GM12891 (cell line): ENCODE measurements around the gene BBS2.

ENCODE experiments used
- POLR2A ChIP-seq: IDR thresholded peaks from 2 replicates; pipeline ENCODE4 v1.6.1; 2011; ENCODE audit warnings: low read depth, low read length, control low read depth
- POLR2AphosphoS5 ChIP-seq: IDR thresholded peaks from 2 replicates; pipeline ENCODE4 v1.6.1; 2011; ENCODE audit warnings: low read depth, low read length, control low read depth

DNA sequence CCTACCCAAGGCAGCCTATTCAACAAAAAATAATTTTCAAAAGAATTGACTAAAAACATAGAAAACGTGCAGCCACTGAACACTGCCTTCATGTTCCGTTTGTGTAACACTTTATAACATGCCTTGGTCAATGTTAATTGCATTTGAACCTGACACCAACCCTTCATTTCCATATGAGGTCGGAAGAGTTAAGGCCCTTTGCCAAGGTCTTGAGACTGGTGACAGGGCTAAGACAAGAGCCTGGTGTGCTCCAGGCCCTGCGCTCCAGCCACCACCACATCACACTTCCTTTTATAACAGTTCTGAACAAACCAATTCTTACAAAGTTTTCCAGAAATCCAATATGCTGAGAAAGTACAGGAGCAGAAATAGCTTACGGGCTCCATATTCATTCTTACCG lies 4.2 kb downstream of the BBS2 start:
- TF ChIP-seq POLR2AphosphoS5 (no peak), POLR2A (no peak)
